CD4-positive, alpha-beta T cell treated with Interleukin-15 for 1 hour (primary cell): Measurements from ENCODE around the gene PAGR1.
A peak's percentile ranks its signal among the peaks of the same experiment; 100 is the strongest.
"Not testable (repeated sequence)": the region's sequence is repeated elsewhere in the genome, so short reads cannot be mapped to it uniquely, and the experiment has no call there.

Experiments used
- DNase-seq: peaks from one replicate; pipeline ENCODE4 v3.0.0-alpha.2; 2020

PAGR1 gene

GRCh38 chr16:29793153-29793552 lies 22.8 kb upstream of the PAGR1 start:
- DNase-seq = not testable (repeated sequence)

DNA sequence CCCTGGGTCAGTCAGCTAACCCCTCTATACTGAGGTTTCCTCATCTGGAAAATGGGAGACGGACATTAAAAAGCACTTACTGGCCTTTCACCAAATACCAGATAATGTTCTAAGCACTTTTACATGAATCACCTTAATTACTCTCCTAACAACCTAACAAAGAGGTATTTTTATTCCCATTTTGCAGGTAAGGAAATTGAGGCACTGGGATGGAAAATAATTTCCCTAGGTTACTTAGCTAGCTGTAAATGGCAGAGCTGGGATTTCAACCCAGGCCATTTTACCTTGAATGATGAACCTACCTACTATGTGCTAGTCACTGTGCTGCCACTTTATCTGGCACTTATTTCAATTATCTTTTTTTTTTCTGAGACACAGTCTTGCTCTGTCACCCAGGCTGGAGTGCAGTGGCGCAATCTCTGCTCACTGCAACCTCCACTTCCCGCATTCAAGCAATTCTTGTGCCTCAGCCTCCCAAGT lies 21.7 kb upstream of the PAGR1 start:
- no peak for DNase-seq

GRCh38 chr16:29802416-29802935 lies 13.5 kb upstream of the PAGR1 start:
- DNase-seq = peak; percentile 7

DNA sequence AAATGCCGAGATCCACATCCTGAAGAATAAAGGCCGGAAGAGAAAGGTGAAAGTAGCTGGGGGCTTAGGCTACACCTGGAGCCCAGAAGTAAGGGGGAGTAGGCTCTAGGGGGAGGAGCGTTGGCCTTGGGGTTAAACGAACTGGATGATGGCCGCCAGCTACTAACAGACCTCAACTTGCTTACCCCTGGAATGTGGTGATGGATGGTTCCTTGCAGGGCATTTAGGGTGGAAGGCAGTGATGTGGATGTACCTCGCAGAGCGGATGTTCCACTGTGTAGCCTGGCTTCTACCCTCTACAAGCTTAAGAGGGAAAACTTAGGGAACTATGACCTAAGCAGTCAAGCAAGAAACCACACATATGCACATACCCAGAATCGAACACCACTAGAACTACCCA lies 11.9 kb upstream of the PAGR1 start:
- peak; percentile 8 for DNase-seq

GRCh38 chr16:29804455-29805231 lies 11.3 kb upstream of the PAGR1 start:
- peak; percentile 18 for DNase-seq

GRCh38 chr16:29805232-29806098 lies 10.5 kb upstream of the PAGR1 start:
- peak; percentile 98 for DNase-seq

DNA sequence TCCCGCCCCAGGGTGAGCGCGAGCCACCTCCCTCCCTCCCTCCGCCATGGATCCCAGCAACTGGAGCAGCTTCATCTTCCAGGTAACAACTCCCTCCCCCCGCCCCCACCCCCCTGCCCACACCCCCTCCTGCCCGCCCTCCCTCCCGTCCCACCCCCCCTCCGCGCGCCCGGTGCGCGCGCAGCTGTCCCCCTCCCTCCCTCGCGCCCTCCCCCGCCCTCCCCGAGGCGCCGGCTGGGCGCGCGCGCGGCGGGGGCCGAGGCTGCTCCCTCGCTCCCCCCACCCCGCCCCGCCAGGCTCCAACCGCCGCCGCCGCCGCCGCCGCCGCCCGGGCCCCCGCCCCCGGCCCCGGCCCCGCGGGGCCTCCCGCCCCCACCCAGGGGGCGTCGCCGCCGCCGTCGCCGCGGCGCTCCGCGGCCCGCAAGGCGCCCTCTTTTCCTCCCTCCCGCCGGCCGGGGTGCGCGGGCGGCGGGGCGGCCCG lies 9.8 kb upstream of the PAGR1 start, which contains the start of gene MAZ:
Gene MAZ, plus strand, starts transcription at position 431 of the 481 bp plus-strand sequence. CDS start 173 bp downstream, outside the sequence.
- DNase-seq = no peak

DNA sequence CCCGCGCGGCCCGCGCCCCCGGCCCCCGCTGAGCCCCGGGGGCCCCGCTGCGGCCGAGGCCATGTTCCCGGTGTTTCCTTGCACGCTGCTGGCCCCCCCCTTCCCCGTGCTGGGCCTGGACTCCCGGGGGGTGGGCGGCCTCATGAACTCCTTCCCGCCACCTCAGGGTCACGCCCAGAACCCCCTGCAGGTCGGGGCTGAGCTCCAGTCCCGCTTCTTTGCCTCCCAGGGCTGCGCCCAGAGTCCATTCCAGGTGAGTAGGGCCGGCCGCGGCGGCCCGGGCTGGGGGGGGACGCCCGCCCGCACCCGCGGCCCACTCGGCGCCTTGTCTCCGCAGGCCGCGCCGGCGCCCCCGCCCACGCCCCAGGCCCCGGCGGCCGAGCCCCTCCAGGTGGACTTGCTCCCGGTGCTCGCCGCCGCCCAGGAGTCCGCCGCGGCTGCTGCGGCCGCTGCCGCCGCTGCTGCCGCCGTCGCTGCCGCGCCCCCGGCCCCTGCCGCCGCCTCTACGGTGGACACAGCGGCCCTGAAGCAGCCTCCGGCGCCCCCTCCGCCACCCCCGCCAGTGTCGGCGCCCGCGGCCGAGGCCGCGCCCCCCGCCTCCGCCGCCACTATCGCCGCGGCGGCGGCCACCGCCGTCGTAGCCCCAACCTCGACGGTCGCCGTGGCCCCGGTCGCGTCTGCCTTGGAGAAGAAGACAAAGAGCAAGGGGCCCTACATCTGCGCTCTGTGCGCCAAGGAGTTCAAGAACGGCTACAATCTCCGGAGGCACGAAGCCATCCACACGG lies 9.1 kb upstream of the PAGR1 start:
- peak; percentile 35 for DNase-seq

GRCh38 chr16:29807426-29808218 lies 8.3 kb upstream of the PAGR1 start:
- peak; percentile 92 for DNase-seq

- DNase-seq = no peak
Observed at GRCh38 chr16:29808219-29808900, 7.6 kb upstream of the PAGR1 start.

- no peak for DNase-seq
Observed at GRCh38 chr16:29809031-29809747, 6.8 kb upstream of the PAGR1 start.

DNA sequence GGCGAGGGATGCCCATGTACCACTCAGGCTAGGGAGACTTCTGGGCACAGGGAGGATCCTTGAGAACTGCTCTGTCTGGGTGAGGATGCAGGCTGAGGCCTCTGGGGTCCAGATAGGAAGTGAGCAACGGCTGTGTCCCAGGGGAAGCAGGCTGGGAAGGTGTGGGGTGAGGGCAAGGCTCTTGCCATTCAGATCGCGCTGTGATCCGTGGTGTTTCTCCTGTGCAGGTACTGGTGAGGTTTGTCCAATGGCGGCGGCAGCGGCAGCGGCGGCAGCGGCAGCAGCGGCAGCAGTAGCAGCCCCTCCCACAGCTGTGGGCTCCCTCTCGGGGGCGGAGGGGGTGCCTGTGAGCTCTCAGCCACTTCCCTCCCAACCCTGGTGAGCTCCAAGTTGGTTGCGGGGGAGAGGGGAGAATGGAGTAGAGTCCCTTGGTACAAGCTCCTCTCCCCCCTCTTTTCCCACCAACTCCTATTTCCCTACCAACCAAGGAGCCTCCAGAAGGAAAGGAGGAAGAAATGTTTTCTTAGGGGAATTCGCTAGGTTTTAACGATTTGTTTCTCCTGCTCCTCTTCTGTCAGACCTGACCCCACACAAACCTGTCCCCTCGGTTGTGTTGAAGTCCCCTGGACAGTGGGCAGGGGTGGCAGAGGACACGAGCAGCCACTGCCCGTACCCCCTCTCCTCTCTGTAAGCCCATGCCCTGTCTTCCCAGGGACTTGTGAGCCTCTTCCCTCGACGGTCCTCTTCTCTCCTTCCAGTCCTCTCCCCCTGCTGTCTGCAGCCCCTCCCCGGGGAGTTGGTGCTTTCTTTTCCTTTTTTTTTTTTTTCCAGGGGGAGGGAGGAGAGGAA lies 5.9 kb upstream of the PAGR1 start:
- peak; percentile 43 for DNase-seq

GRCh38 chr16:29810699-29811169 lies 5.2 kb upstream of the PAGR1 start:
- no peak for DNase-seq

DNA sequence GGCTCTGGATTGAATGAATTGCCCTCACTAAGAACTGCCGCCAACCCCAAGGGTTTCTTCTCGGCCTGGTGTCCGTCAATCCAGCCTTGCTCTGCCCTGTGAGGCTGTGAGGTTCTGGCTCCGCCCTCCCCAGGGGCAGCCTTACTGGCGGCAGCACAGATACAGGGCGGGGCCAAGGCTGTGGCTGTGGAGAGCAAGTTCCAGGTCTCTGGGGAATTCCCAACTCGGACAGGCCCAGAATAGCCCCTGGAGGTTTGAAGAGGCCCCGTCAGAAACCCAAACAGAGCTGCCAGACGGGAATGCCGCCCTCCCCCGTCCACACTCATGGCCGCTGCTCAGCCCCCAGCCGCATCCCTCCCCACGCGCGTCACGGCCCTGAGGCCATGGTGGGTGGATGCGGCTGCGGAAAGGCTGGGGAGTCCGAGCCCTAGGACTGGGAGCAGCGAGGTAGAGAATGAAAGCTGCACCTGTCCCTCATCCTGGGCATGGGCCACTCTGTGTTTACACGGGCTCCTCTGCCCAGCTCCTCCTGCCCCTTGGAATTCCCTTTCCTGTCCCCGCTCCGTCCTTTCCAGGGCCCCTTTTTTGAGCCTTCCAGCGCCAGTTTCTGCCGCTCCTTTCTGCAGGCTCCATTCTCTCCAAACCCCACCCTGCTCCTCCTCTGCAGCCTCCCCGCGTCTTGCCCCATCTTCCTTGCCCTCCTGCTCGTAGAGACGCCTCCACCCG lies 4.6 kb upstream of the PAGR1 start:
- DNase-seq = peak; percentile 86

DNA sequence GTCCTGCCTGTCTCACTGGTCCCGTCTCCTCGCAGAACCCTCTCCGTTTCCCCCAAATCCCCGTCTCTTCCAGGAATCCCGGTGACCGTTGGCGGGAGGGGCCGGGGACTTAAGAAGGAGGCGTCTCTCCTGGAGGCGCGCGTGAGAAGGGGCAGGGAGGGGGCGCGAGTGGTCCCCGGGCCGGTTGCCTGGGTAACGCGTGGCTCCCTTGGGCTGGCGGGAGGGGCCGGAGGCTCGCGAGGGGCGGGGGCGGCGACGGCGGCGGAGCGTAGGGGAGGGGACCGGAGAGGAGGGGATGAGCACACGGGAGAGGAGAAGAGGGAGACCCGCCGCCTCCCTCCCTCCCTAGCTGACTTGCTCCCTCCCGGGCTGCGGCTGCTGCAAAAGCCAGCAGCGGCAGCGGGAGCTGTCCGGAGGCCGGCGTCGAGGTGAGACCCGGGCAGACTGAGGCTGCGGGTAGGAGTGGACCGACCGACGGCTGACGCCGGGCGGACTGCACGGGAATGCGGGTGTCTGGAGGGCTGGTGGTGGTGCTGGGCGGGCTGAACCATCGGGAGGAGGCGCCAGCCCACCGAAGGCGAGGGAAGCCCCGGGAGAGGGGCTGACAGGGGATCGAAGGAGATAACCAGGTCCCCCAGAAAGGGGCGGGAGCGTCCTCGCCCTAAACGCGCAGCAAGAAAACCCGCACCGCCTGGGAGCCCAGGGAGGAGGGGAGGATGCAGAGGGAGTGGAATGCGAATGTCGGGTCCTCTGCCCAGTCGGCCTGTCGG lies 3.9 kb upstream of the PAGR1 start, which contains the start of gene PRRT2:
Gene PRRT2, plus strand, starts transcription at position 298 of the 770 bp plus-strand sequence. CDS start 862 bp downstream, outside the sequence.
- peak; percentile 46 for DNase-seq

GRCh38 chr16:29812754-29813643 lies 3.0 kb upstream of the PAGR1 start:
- DNase-seq = no peak
